DMS 273 (cell line): ENCODE data around the gene ZNF385B.
"Not testable (repeated sequence)": the region's sequence is repeated elsewhere in the genome, so short reads cannot be mapped to it uniquely, and the experiment has no call there.

ENCODE experiments used
- DNase-seq: peaks from one replicate; lab custom pipeline; 2025; ENCODE audit not compliant: unreplicated experiment; lab: John Stamatoyannopoulos, UW

Gene ZNF385B

DNA sequence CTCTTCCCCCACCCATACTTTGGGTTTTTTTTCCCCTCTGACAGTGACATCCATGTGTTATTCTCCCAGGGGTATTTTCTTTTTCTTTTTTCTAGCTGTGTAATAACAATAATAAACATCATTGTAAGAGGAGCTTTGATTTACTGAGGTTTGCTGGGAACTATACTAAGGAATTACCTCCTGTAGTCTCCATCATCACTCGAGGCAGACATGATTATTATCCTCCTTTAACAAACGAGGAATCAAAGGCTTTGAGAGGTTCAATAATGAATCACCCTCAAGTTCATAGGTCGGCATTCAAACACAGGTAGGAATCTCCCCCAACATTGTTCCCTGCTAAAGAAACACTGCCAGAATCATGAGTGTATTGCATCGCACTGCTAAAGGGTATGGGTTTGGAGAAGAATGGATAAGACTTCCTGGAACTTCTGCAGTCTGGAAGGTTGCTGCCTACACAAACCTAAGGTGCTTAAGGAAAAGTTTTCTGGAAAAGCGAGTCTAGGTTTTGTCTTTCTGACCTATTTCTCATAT, 336.5 kb downstream of the ZNF385B start:
- DNase-seq = no peak

DNA sequence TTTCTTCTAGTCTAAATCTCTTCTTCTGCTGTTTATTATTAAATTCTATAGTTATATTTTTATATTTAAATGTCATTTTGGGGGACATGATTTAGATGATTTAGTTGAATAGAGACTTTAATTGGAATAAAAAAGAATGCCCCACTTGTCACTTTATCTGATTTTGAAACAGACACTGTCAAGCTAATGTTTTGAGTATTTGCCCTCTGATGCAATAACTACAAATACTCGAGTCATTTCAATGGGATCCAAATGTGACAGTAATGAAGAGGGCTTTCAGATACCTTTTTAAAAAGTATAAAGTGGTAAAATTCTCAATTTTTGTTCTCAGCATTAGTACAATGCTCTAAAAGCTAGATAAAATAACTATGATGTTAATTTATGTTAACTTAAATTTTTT, 339.5 kb downstream of the ZNF385B start:
- DNase-seq = peak; percentile 4

DNA sequence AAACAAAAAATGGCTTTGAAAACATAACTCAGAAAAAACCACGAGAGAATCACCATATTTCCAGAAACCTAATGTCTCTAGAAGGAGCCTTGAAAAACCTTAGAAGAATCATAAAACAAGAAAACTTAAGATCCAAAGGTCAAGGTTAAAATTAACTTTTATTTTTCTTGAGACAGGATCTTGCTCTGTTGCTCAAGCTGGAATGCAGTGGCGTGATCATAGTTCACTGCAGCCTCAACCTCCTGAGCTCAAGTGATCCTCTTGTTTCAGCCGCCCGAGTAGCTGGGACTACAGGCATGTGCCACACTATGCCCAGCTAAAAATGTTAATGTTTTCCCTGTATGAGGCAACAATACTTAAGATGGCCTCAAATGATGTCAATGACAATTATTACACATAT, 342.6 kb downstream of the ZNF385B start:
- no peak for DNase-seq

DNA sequence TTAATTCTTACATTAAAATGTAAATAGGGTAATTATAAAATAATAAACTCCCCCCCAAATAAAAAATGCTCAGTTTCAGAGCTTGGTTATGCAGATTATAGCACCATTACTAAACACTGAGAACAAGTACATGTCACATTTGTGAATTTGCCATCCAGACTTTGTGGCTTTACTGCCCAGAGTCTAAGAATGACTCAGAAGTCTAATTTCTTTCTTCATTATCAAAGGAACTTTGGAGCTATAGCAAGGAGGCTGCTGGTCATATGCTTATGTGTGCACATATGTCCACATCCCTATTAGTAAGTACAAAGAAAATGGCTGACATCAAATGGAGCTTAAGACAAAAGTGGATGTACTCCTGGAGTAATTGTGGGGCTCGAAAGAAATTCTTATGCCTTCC, 348.2 kb downstream of the ZNF385B start:
- DNase-seq = no peak

DNA sequence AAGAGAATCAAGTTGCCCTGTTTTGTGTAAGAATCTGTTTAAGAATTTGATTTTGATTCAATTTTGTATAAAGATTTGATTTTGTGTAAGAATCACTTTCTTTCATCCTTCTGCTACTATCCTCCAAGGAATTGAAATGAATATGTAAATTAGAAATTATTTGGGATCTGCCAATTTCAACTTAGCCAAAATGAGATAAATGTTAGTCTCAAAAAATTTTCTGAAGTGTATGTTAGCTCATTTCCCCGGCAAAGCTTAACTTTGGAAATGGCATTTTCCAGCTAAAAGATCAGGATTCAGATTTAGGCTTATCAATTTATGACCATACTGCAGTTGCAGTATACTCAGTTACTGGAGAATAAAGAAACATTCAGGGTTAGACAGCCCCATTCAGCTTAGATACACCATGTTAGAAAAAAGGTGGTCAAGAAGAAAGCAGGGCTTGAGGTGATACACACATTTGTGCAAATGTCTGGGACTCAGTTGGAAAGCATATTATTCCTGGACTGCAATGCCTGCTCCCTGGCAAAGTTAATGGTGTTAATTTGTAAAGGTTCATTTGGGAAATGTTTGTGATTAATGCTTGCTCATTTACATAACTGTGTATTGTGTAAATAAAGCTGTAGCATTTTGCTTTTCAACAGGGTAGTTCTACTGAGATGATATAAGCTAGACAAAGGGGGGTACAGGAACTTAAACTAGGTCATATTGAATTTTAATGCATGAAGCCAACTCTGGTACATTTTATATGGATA, 349.0 kb downstream of the ZNF385B start:
- no peak for DNase-seq

DNA sequence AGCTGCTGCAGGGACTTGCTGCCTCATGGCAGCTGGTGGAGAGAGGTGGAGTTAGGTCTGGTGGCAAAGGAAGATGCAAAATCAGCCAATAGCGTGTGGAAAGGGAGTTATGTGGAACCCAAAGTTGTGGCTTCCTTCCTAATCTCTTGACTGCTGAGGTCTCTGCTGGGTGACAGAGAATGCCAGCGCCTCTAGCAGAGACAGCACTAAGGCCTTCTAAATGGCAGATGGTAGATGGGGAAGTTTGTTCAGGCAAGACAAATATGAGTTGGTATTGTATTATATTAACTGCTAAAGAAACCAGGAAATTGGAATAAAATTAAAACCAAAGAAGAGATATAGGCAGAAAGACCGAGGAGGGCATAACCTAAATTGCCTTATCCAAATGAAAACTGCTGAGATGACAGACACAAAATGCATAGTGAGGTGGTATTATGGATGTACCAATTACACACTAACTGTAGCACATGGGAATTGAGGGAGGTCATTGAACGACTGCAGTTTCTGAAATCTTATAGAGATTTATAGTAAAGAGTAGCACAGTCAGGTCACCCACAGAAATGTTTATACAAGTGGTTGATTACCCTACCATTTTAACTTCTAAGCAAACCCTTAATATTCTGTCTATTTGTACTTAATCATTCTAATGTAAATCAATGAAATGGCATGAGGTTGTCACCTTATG, 350.2 kb downstream of the ZNF385B start:
- no peak for DNase-seq

DNA sequence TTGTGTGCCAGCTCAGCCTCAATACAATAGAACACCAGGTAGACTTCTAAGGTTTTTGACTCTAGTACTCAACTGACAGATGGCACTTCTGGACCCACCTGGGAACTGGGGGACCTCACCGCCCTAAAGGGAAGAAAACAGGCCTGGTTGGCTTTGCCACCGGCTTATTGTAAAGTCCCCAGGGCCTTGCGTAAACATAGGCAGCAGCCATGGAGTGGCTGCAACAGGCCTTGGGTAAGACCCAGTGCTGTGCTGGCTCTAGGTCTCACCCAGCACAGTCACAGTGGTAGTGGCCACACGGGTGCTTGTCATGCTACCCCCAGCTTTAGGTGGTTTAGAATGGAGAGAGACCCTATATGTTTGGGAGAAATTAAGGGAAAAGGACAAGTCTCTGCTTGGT, 366.1 kb downstream of the ZNF385B start:
- DNase-seq = no peak

DNA sequence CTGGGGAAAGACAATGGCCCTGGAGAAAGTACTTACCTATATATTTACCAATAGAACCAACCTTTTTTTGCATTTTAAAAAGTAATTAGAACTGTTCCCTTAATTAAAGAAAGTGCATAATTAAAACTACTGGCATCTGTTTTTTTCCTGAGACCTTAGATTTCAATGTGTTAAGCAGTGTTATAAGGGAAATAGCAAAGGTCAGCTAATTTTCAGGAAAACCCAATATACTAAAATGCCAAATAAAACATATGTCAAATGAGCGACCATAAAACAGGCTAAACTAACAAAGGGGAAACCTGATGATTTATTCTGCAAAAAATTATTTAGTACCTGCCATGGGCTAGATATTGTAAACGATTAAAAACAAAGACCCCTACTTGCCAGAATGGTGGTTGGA, 372.8 kb downstream of the ZNF385B start:
- no peak for DNase-seq

DNA sequence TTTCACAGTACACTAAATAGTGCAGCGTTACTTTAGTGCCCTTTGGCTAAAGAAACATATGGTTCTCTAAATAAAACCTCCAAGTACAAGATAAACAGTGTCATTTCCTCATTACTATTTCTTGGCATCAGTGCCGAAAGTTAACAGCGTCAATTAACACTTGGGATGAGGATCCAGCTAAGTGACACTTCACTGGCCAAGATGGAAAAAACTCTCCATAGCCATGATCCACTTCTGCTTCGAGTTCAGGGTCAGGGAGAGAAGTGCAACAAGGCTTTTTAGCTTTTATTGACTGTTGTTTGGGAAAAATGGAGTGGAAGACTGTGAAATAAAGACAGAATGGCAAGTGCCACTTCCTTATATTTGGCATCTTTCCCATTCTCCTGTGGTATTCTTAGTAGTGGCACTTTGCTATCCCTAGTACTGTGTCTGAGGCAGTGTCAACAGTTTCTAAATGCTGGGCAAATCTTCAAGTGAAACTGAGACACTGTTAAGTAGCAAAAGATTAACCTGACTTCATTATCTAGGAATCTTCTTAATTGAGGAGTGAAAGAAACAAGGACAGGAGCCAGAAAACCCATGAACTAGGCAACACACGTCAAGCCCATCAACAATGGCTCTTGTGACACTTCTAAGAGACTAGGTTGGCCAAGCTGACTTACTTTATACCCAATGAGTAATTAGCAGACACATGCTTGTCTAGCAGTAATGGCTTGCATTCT, 374.2 kb downstream of the ZNF385B start:
- DNase-seq = peak; percentile 33

DNA sequence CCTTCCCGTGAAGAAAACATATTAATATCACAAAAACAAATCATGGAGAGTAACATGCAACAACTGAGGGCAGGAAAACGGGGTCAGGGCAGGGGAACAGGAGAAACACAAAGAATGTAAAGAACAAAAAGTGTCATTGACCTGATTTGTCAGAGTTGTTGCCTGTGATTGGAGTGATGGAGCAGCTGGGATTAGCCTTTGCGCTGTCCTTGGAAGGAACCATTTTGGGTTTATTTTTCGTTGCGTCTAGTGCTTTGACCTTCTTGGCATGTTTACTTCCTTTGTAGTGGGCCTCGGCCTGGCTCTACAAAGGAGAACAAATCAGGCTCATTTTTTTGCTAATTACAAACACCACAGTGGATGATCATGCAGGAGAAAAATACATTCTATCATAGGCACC, 378.3 kb downstream of the ZNF385B start:
- no peak for DNase-seq

DNA sequence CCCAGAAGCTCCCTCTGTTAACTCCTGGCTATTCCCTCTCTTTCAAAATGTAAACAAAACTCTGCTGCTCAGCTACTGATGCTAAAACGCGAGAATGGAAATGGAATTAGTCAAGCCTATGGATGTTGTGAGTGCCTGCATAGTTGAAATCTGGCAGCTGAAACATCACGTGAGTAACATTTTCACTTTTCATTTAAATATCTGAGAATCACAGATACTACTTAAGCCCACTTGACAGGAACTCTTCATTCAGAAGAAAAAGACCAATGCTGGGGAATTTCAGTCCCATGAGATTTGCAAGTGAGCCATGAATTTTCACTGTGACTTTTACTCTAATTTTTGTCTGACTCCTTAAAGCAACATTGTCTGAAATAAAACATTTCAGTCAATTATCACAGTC, 381.5 kb downstream of the ZNF385B start:
- DNase-seq = no peak

DNA sequence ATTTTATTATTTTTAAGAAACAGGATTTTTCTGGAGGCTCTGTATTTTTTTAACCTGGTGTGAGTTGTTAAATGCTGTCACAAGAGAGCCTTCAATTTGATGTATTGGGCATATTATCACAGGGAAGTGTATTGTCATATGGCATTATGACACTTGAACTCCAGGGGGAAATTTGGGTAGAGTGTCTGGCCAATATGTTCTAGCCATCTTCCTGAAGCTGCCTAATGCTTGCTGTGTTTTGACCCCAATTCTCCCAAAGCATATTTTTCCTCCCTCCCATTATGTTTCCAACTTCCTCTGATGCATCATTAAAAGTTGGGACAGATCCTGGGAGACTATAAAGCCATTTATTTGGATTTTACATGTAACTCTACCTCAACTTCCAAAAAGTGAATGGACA, 382.6 kb downstream of the ZNF385B start:
- no peak for DNase-seq

DNA sequence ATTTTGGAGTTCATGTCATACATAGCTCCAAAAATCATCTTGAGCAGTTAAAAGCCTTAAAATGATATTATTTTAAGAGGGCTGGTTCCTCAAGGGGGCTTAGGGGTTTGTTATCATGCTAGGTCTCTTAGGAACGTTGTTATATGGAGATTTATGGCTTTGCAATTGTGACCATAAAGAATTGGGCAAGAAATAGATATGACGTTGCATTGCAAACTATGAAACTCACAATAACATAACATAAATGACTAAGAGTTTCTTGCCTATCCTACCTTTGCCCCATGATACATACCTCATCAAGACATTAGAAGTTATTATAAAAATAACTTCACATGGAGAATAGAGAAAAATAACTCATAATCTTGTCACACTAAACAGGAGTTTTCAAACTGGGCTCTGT, 390.4 kb downstream of the ZNF385B start:
- DNase-seq = no peak

DNA sequence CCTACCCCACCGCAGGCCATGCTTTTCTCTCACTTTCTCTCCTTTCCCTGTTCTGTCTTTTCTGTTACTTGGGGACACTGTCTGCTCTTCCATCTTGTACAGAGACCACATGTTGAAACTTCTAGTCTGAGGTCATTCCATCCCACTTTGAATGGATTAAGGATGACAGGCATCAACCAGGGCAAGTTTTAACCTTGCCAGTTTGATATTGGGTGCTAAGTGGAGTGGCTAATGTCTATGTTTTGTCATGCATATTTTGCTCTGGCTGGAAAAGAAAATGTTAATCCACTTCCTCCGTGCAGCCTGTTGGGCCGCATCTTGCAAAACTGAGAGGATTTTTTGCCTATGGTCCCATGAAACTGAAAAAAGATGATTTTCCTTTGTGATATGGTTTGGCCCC, 391.3 kb downstream of the ZNF385B start:
- DNase-seq = no peak

DNA sequence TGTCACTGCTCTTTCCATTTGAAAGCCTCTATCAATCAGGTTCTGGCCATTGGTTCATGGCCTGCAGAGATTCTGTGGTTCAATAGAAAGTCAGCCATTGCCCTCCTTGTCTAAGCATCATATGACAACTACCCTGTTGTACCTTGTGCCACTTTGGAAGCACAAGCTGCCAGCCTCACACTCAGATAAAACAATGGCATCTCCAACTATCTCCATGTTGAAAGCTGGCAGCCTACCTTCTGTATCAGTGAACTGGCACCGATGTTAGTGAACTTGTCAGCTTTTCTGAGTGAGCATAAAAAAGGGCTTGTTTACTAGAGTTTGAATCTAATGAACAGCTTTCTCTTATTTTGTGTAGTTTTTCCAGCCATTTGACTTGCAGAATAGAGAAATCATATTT, 393.5 kb downstream of the ZNF385B start:
- no peak for DNase-seq

DNA sequence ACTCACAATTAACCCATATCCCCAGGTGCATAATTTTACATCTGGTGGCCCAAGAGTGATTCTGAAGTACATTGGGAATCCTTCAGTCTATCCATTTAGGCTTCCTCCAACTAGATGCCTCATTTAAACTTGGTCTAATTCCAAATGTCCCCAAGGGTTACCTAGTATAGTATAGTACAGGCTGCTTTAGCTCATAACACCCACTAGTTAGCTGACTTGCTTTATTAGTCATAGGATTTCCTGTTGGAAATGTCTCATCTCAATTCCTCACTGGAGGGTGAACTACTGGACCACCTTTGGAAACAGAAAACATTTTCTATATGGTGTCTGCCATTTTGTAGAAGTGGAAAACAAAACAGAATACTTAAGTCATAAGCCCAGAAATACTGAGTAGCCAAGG, 394.3 kb downstream of the ZNF385B start:
- no peak for DNase-seq

DNA sequence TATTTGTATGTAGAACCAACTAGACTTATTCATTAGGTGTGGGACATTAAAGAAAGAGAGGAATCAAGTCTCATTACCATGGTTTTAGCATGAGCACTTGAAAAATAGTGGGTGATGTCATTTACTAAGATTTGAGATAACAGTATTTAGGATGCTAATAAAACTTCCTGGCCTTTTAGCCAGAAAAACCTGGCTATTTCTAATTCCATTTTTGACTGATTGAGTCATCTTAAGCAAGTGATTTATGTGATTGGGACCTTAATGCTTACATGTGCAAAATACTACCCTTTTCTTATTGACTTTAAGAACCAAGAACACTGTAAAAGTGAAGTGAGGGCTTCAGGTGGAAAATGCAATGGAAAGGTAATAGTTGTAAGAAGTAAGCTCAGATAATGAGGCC, 400.0 kb downstream of the ZNF385B start:
- no peak for DNase-seq

DNA sequence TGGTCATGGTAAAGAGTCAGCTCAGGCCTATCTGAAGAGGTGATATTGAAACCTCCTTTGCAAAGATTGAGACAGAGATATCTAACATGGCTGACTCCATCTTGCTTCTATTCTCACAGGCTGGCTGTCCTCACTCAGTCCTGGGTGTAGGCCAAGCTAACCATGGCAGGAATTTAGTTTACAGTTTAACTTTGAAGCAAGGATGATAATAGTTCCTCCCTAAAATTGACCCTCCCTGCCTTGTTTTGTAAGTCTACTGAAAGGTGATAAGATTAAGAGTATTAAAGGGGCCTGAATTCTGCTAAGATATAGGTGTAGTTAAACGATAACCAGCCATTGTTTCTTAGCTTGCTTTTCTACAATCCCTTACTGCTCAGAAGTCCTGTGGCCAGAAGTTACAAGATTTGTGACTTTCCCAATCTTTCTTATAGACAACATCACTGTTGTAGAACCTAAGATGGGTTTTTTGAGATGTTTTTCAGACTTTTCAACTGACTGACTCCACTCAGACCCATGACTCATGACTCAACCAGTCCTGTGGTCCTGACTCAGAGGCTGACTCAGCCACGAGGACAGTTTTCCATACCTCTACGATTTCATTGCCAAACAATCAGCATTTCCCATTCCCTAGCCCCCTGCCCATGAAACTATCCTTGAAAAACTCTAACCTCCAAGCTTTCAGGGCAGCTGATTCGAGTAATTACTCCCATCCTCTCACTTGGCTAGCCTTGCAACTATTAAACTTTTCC, 401.1 kb downstream of the ZNF385B start:
- no peak for DNase-seq

DNA sequence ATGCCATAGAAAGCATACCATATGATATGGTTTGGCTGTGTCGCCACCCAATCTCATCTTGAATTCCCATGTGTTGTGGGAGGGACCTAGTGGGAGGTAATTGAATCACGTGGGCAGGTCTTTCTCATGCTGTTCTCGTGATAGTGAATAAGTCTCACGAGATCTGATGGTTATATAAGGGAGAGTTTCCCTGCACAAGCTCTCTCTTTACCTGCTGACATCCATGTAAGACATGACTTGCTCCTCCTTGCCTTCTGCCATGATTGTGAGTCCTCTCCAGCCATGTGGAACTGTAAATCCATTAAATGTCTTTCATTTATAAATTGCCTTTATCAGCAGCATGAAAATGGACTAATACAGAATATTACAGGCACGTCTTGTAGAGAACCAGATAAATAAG, 403.3 kb downstream of the ZNF385B start:
- DNase-seq = not testable (repeated sequence)

DNA sequence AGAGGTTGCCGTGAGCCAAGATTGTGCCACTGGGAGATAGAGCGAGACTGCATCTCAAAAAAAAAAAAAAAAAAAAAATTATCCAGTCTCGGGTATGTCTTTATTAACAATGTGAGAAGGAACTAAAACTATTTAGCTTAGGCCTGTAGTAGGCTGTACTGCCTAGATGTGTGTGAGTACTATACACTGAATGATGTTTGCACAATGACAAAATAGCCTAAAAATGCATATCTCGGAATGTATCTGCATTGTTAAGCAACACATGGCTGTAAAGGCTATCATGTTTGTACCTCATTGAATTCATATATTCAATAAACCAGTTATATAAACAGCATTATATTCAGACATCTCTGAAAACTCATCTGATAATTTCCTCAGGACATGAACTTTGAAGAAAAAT, 405.6 kb downstream of the ZNF385B start:
- no peak for DNase-seq

DNA sequence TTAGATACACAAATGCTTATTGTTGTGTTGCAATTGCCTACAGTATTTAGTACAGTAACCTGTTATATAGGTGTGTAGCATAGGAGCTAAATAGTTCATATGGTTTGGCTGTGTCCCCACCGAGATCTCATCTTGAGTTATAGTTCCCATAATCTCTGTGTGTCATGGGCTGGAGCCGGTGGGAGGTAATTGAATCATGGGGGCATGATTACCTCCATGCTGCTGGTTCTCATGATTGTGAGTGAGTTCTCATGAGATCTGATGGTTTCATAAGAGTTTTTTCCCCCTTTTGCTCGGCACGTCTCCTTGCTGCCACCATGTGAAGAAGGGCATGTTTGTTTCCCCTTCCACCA, 406.3 kb downstream of the ZNF385B start:
- no peak for DNase-seq
